Cardiac muscle cell (in vitro differentiated cells and primary cell): ENCODE data around the gene PARD3. TPM values are rescaled to one million over a fixed set of nuclear protein-coding genes. Genes with fewer than 3 reads are reported as not detected.
A peak's percentile ranks its signal among the peaks of the same experiment; 100 is the strongest.

ENCODE experiments used
- DNase-seq, 2 donors: peaks; one replicate each; pipeline versions ENCODE4 v3.0.0 to v3.0.0-alpha.2; 2010 to 2017; ENCODE audit warnings: low read depth in 1 of 2, low spot score in 1 of 2
- H3K27ac ChIP-seq: fragments of 200-600 bp; sonication (generic); 2 replicates; pipeline ENCODE4 v1.5.1; 2016
- H3K27me3 ChIP-seq: fragments of 200-600 bp; sonication (generic); 2 replicates; pipeline ENCODE4 v1.6.0; 2016; ENCODE audit warnings: control low read depth
- H3K36me3 ChIP-seq: fragments of 200-600 bp; sonication (generic); 2 replicates; pipeline ENCODE4 v1.5.1; 2016; ENCODE audit warnings: control low read depth
- H3K4me1 ChIP-seq: fragments of 200-600 bp; sonication (generic); 2 replicates; pipeline ENCODE4 v1.8.1; 2017; ENCODE audit warnings: low read depth, mild to moderate bottlenecking, mixed run types
- H3K4me3 ChIP-seq: fragments of 200-600 bp; sonication (generic); 2 replicates; pipeline ENCODE4 v1.5.1; 2016; ENCODE audit warnings: mild to moderate bottlenecking
- H3K9me3 ChIP-seq: fragments of 200-600 bp; sonication (generic); 2 replicates; pipeline ENCODE4 v1.5.1; 2017; ENCODE audit warnings: low read depth, mild to moderate bottlenecking, control low read depth
- CTCF ChIP-seq: IDR thresholded peaks from 2 replicates; pipeline ENCODE4 v1.5.1; 2012; ENCODE audit warnings: low read depth, mild to moderate bottlenecking, low read length
- polyA plus RNA-seq: library from polyadenylated mRNA; unstranded; fragments of >200 nt; fragmentation: Nextera tagmentation; extraction: Ambion mirVana; gene quantifications from 2 replicates; pipeline ENCODE4 v1.2.1, GENCODE V29; 2016
- total RNA-seq: library from RNA; depleted of rRNA; stranded (reverse); fragments of >200 nt; gene quantifications from 2 replicates; pipeline ENCODE4 v1.2.3, GENCODE V29; 2016

PARD3 gene
- total and polyA plus RNA-seq, 2 experiments from 2014 or later: 36.5 to 64.8 TPM

DNA sequence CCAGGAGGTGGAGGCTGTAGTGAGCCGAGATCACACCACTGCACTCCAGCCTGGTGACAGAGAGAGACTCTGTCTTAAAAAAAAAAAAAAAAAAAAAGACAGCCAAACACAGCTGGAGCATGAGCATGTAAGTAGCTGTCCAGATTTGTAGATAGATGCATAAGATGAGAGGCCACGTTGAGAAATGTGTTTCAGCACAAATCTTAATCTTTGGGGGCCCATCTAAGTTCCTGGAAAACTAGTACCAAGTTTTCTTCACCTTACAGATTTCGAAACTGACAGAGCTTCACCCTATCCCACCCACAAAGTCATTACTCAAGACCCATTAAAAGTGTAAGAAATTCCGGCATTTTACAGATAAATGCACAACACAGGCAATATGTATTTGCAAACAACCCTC, 208.2 kb downstream of the PARD3 start:
- no peak for TF ChIP-seq CTCF
- Histone ChIP-seq H3K9me3 (no peaks in the 10 kb centered on the region), H3K4me1 (peaks cover 16% of the 10 kb centered on the region), H3K4me3 (no peak overlapping the region), H3K27me3 (no peaks in the 10 kb centered on the region), H3K36me3 (no peaks in the 10 kb centered on the region), H3K27ac (no peak overlapping the region)
- DNase-seq: no peak

DNA sequence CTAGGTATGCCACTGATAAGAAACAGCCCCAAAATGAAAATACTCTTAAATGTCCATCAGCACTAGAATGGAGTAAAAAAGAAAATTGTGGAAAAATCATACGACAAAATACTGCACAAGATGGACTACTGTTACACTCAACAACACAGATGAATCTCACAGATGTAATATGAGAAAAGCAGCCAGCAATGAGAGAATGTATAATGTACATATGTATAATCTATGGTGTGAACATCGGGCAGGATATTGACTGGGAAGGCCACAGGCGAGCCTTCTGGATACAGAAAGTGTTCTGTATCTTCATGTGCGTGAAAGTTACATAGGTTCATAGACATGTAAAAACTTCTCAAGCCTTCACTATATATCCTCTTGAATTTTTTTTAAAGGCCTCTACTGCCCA, 212.6 kb downstream of the PARD3 start:
- H3K9me3 ChIP-seq: no peaks in the 10 kb centered on the region
- no peak for DNase-seq
- no peaks in the 10 kb centered on the region for H3K27me3 ChIP-seq
- TF ChIP-seq CTCF: no peak
- peaks cover 1% of the 10 kb centered on the region for H3K4me1 ChIP-seq
- no peak overlapping the region for H3K27ac ChIP-seq
- H3K4me3 ChIP-seq: no peak overlapping the region
- no peaks in the 10 kb centered on the region for H3K36me3 ChIP-seq

GRCh38 chr10:34601691-34602090, 213.4 kb downstream of the PARD3 start:
- Histone ChIP-seq H3K27ac (no peak overlapping the region), H3K4me1 (no peaks in the 10 kb centered on the region)
- TF ChIP-seq CTCF: no peak

DNA sequence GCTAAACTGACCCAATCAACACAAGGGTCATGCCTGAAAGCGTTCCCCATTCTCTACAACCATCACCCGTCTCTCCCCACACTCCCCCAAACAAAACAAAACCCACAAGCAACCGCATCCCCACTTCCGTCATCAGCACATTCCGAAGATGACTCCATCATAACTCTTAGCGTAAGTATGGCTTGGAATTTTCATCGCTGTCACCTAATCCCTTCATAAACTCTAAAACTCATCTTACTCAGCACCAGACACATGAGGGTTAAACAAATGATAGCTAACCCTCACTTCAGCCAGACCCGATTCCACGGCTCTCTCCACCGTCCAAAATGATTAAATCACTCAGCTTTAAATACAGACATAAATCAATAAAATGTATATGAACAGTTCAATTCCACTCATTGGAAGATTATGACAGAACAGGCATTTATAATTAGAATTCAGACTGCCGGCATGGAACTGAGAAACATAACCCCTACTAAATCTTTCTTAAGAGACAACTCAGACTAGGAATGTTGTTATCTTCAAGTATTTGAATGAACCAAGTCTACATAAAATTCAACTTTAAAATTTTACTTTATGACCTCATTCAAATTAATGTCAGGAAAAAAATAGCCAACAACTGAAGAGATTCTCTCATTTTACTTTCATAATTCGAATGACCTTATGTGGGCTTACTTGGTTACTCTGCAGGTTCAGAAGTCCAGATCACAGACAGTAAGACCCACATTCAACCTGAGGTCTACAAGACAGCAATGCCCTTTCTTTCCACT, 215.9 kb downstream of the PARD3 start:
- H3K4me3 ChIP-seq: no peak overlapping the region
- peak in 1 of 2 donors; percentile 48 for DNase-seq
- no peak overlapping the region for H3K27ac ChIP-seq
- TF ChIP-seq CTCF: no peak
- H3K4me1 ChIP-seq: no peaks in the 10 kb centered on the region
- no peaks in the 10 kb centered on the region for H3K36me3 ChIP-seq
- H3K9me3 ChIP-seq: no peaks in the 10 kb centered on the region
- no peaks in the 10 kb centered on the region for H3K27me3 ChIP-seq

More at GRCh38 chr10:34601691-34602090, 213.4 kb downstream of the PARD3 start:
- Histone ChIP-seq H3K36me3 (no peaks in the 10 kb centered on the region), H3K4me3 (no peak overlapping the region), H3K9me3 (no peaks in the 10 kb centered on the region), H3K27me3 (no peaks in the 10 kb centered on the region)
- DNase-seq: no peak

DNA sequence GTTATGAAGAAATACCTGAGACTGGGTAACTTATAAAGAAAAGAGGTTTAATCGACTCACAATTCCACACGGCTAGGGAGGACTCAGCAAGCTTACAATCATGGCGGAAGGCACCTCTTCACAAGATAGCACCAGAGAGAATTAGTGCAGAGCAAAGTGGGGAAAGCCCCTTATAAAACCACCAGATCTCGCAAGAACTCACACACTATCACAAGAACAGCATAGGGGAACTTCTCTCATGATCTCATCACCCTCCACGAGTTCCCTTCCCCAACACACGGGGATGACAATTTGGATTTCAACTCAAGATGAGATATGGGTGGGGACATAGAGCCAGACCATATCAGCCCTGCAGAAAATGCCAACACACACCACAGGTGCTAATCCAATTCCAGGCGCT, 218.7 kb downstream of the PARD3 start:
- Histone ChIP-seq H3K4me3 (no peak overlapping the region), H3K9me3 (no peaks in the 10 kb centered on the region), H3K27ac (no peak overlapping the region), H3K4me1 (no peaks in the 10 kb centered on the region), H3K36me3 (no peaks in the 10 kb centered on the region), H3K27me3 (no peaks in the 10 kb centered on the region)
- TF ChIP-seq CTCF: no peak
- no peak for DNase-seq
